HG03469 (cell line): ENCODE measurements around the gene TAB2.
A peak's percentile ranks its signal among the peaks of the same experiment; 100 is the strongest.
"Not testable (repeated sequence)": the region's sequence is repeated elsewhere in the genome, so short reads cannot be mapped to it uniquely, and the experiment has no call there.

Experiments used
- ATAC-seq: cut with Tn5 transposase; IDR thresholded peaks from one replicate; pipeline ENCODE4 v1.9.1; 2021; ENCODE audit warnings: mild to moderate bottlenecking, moderate library complexity, moderate number of reproducible peaks; ENCODE audit not compliant: unreplicated experiment

Gene TAB2

DNA sequence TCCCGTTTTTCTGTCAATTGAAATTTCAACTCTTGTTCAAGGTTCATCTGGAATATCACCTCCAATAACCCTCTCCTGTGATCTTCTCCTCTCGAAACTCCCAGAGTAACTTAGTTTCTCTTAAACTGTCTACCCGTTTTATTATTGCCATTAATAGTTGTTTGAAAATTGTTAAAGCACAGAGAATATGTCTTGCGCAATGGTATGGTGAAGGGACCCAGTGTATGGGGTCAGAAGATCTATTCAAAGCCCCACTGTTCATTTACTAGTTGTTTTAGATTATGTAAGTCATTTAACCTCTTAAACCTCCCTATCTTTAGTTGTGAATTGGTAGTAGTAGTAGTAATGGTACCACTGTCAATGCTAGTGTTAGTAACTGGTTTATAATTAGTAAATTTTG lies 6.2 kb upstream of the TAB2 start:
- no peak for ATAC-seq

DNA sequence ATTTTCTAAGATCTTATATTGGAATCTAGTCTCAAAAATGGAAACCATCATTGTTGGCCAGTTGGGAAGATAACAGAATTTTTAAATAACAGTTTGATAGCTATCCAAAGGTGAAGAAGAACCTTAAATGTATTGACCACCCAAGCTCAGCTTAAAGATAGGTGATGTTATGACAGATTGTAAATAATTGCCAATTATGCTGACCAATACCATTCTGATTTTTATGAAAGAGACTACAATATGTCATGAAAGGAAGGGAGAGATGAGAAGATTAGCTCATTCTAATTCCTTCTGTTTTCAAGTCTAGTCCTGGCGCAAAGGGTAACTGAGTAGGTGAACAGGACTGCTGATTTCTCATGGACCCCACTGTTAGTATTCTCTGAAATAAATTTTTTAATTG lies 5.7 kb upstream of the TAB2 start:
- no peak for ATAC-seq

DNA sequence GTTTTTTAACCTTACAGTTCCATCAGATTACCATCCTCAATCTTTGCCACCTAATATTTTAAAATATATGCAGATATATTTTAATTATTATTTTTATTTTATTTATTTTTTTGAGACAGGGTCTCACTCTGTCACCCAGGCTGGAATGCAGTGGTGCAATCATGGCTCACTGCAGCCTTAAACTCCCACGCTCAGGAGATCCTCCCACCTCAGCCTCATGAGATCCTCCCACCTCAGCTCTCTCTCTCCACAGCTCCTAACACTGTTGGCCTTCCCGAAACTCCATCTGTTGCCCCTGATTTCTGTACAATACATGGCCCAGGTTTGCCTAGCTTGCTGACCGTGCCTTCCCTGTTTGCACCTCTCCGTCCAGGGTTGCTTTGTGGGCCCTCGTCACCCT lies 4.4 kb upstream of the TAB2 start:
- no peak for ATAC-seq

DNA sequence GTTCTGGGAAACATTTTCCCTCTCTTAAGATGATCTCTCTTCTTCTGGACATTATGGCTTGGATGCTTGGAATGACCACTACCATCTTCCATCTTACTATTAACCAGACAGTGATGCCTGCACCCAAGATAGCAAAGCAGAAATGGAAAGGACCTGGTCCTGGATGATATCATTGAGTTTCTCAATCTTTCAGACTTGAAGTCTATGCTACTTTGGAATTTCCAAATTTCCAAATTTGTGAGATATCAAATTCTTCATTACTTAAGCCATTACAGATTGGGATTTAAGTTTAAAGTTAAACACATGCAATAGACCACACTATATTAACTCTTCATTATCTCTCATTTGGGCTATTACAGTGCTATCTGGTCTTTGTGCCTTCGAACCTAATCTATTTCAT lies 3.7 kb upstream of the TAB2 start:
- ATAC-seq = no peak

DNA sequence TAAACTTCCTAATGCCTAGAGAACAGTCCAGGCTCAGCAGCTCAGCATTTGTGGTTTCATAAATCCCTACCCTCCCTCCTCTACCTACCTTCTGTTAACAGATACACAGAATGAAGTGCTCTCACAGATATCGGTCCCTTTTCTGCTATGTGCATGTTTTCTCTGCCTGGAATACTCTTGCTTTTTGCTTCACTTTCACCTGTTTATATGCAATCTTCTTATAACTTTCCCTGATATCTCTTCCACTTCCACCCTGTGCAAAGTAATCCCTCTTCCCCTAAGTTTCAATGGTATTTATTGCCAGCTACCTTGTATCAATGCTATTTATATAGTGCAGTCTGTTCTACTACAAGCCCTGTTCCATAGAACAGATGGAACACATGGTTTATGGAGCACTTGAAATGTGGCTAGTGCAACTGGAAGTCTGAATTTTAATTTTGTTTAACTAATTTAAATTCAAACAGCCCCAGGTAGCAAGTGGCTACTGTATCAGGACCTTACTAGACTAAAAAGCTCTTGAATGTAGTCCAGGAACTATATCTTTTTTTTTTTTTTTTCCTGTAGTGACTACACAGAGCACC lies 3.1 kb upstream of the TAB2 start:
- no peak for ATAC-seq

DNA sequence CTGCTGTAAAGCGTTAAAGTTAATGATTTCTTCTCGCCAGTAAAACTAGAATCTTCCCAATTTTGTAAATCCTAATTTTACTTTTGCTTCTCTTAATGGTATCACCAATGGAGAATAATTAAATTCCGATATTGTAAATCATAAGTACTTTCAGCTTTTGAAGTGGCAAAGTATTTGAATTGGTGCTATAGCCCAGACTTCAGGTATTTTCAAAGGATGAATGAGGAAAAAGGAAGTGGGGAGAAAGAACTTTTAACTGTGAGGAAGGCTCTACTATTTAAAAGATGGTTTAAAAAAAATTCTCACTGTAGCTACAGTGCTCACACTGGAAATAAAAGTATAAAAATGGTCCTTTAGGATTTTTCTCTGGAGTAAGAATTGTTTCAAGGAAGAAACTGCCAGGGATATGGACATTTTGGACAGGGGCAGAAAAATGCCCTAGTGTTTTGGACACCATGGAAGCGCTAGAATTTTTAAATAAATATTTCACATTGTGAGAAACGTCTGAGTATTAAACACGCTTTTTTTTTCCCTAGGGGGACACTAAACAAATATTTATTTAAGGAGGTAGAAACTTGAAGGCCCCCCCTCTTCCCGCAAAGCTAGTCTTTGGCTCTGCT lies 1.3 kb upstream of the TAB2 start:
- no peak for ATAC-seq

DNA sequence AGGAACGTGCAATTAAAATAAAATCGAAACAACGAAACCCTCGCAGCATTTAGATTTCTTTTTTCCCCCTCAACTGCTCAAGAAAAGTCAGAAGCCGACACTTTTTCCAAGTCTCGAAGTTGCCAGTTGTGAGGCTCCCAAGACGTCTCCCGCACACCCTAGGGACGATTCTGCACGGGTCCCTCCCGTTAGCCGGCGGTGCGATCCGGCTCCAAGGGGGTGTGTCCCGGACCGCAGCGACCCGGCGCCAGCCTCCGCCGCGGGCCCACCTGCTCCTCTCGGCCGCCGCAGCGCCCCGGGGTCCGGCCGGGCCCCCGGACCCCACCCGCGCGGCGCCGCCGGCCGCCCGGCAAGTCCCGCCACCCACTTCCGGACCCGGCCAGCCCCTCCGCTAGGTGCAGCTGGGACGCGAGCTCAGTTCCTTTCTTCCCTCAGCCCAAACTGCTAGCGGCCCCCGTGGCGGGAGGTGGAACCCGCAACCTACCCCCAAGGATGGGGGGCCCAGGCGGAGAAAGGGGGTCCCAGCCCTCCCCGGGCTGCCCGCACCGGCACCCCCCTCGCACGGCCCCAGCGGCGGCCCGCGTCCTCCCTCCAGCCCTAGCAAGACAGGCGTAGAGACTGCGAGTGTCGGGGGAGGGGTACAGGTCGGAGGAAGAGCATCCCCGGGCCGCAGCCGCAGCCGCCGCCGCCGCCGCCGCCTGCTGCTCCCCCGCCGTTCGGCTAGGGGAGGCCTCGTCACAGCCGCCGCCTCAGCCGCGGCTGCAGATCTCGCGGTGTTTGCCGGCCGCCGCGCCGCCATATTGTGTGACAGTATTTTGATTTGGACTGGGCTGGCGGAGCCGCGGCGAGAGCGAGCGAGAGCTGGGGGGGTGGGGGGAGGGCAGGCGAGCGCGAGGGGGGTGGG lies 520 bp upstream of the TAB2 start:
- peak; percentile 48 for ATAC-seq

DNA sequence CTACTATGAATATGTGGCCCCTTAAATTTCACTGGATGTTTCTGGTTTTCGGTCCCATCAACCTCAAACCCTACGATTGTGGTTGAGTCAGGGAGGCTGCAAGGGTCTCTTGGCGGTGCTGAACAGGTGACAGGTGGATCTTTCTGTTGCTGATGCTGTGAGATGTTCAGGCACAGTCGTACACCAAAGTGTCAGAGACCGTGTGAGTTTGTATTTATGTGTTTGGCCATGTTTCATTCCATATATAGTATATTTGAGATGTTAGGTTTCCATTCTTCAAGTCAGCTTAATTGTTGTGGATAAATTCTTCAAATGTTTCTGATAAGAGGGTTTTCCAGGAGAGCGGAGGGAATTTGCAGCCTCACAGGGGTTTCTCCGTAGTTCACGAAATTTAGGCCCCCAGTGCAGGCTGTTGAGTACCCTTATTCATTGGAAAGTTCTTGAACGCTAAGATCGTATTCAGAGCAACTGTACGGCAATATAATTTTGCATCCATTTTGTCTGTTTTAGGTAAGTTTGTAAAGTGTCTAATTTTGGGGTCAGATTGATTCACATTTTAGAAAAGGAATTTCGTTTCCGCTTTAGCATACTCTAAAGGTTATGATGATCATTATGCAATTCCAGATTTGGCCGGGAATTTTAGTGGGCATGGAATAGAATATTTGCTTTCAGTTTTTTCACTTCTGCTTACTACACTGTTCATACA lies 1.2 kb downstream of the TAB2 start:
- ATAC-seq = peak; percentile 12

DNA sequence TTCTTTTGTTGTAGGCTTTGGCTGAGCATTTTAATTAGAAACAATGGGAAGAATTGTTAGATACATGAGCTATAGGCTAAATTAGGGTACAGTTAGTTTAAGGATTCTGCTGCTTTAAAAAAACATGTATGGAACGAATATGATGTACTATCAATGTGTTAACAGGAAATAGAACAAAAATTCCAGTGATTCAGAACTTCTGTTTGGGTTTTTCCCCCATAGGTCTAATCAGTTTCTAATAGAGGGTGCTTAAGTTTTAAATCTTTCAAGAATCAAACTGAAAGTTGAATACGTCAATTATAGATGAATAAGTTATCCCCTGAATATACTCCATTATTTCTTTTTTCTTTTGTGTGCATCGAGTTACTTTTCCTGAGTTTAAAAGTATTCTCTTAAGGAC lies 1.9 kb downstream of the TAB2 start:
- no peak for ATAC-seq

DNA sequence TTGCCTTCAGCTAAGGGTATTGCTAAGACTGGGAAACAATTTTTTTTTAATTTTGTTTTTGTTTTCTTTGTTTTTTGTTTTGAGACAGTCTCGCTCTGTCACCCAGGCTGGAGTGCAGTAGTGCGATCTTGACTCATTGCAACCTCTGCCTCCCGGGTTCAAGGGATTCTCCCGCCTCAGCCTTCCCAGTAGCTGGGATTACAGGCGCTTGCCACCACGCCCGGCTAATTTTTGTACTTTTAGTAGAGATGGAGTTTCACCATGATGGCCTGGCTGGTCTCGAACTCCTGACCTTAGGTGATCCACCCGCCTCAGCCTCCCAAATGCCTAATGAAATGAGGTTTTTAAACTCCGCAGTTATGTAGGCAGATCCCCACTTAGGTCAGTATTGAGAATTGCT lies 2.5 kb downstream of the TAB2 start:
- not testable (repeated sequence) for ATAC-seq

DNA sequence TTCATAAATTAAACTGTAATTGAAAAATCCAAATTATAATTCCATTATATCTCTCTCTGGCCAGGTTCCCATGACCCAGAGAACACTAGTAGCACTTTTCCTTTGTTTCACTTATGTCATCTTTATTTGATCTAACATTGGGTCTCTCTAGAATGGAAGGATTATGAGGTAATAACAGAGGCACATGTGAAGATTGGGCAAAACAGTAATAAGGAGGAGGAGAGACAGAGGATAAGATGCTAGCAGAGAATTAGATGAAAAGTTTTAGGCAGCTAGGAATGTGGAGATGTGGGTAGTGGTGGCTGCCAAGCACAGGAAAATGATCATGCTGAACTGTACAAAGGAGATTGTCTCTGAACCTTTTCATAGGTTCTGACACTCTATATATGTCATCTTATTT lies 3.3 kb downstream of the TAB2 start:
- ATAC-seq = no peak

DNA sequence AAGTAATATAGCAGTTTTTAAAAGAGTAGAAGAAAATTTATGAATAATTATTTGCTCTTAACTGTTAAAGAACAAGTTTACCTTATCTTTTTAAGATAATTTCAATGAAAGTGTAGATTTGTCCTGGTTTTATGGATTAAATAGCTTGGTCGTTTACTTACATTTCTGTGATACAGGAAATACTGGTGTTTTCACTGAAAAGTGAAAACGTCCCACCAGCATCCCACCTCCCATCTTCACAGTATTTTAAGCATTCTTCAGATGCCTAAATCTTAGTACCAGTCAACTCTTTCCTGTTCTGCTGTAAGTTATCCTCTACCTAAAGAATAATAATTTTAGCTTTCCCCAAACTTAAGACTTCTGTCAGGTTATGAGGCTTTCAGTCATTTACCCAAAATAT lies 5.8 kb downstream of the TAB2 start:
- ATAC-seq = no peak

DNA sequence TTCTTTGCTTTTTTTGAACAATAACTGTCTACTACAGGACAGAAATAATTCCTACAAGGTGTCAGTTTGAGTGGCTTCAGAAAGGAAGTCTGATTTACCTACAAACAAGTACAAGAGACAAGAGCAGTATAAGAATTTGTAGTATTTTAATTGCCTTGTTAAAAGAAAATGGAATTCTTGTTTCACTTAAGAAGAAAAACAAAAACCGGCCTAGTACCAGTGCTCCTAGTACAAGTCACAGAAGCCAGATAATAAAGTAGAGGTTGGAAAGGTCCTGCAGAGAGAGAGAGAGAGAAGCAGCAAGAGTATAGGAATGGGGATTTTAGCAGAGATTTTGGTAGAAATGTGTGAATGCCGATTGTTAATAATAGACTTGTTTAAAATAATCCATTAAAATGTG lies 6.4 kb downstream of the TAB2 start:
- no peak for ATAC-seq

DNA sequence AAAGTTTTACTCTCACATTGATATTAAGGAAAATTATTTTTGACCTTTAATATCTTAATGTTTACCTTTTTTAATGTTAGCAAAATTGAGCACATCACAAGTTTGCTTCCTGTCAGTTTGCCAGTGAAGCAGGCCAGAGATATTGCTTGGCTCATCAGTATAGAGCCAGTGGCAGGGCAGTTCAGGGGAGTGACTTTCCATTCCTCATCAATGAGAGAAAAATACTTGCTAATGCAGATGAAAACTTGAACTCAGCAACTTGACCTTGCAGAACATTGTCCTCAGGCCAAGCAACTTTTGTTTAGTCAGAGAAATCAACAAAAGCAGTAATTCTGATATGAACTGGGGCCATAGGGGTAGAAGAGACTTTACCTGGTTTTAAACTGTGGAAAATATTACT lies 6.9 kb downstream of the TAB2 start:
- ATAC-seq = no peak

DNA sequence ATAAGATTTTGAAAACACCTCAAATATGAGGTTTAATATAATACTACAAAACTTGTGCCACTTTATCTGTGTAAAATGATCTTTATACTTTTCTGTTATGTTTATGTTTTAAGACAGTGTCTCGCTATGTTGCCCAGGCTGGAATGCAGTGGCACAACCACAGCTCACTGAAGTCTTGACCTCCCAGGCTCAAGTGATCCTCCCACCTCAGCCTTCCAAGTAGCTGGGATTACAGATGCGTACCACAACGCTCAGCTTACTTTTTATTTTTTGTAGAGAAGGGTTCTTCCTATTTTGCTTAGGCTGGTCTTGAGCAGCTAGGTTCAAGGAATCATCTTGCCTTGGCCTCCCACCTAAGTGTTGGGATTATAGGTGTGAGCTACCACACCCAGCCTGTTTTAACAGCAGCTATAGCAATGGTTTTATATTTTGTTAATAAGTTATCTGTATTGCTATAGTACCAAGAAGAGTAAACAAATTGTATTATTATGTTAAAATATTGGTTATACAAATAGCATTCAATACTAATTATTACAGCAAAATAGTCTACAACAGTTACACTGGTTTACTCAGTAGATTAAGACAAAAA lies 8.2 kb downstream of the TAB2 start:
- ATAC-seq = no peak

DNA sequence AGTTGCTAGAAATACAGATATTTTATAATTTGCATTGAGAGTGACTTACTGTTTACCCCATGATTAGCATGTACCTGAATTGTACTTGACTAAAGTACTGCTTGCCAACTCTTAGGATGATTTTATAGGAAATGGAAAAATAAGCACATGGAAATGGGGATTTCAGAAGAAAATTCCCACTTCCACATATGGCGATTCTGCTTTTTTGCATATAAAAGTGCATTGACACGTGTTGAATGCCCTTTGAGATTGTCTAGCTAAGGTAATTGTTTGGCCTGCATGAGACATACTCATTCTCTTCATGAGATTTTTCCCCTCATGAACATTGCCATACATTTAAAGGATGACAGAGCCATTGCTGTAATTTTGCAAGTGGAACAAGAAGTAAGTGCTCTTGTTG lies 10.1 kb downstream of the TAB2 start:
- no peak for ATAC-seq

DNA sequence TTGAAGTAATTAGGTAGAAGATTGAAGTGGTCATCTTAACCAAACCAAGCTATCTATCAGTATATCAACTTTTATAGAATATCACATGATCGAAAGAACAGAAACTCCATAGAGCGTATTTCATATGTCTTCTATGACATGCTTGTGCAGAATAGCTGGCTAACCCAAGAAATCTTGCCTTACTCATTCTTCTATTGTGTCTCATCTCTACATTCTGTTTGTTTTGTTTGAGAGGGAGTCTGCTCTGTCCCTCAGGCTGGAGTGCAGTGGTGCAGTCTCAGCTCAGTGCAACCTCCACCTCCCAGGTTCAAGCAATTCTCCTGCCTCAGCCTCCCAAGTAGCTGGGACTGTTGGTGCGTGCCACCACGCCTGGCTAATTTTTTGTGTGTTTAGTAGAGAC lies 10.6 kb downstream of the TAB2 start:
- ATAC-seq = no peak

DNA sequence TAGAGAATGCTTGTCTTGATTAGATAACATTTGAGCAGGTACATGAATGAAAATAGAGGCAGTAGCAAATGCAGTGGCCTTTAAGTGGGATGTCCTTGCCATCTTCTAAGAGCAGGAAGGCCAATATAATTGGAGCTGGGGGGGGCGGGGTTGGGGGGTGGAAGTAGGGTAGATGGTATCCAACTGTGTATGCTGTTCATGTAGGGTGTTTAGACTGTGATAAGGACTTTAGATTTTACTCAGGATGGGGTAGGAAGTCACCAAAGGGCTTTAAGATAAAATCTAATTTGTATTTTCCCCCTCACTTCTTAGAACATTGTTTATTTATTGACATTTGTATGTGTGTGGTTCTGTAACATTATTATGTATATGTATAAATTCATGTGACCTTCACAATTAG lies 12.0 kb downstream of the TAB2 start:
- no peak for ATAC-seq

DNA sequence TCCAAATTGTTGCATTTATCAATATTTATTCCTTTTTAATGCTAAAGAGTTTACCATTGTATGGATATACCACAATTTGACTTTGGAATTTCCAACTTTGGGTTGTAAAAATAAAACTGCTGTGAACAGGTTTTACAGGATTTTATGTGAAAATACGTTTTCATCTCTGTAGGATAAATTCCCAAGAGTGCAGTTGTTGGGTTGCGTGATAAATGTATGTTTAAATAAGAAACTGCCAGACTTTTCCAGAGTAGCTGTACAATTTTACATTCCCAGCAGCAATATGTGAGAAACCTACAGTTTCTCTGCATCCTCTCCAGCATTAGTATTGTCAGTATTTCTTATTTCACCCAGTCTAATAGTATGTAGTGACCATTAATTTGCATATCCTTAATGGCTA lies 12.6 kb downstream of the TAB2 start:
- no peak for ATAC-seq

DNA sequence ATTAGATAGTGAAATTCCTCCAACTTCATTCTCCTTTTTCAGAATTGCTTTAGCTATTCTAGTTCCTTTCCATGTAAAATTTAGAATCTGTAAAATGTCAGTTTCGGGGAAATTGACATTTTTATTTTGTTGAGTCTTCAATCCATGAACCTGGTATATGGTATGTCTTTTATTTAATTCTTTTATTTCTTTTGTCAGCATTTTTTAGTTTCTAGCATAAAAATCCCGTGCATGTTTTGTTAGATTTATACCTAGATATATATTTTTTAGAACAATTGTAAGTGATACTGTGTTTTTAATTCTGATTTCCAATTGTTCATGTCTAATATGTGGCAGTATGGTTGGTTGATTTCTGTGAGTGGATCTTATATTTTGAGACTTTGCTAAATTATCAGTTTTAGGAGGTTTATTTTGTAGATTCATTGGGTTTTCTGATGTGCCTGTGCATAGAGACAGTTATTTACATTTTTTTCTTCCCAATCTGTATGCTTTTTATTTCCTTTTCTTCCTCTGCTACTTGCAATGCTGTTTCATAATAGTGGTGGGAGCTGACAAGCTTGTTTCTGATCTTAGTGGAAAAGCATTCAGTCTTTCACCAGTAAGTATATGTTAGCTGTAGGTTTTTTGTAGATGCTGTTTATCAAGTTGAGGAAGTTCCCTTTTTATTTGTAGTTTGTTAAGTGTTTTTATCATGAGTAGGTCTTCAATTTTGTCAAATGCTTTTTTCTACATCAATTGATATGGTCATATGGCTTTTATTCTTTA lies 13.7 kb downstream of the TAB2 start:
- ATAC-seq = no peak

DNA sequence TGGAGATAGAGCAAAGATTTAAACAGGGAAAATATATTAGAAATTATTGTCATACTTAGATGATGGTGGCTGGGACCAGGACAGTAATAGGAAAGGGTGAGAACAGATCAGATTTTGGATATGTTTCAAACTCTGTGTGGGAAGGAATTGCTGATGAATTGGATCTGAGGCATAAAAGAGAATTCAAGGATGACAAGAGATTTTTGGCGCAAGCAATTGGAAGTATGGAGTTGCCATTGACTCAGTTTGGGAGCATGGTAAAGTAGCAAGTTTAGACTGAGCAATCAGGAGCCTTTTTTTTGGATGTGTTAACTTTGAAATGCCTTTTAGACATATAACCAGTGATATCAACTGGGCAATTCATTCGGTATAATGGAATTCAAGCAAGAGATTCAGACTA lies 14.4 kb downstream of the TAB2 start:
- no peak for ATAC-seq
